HG03196 (cell line): ENCODE data around the gene TWIST2.

Experiments used
- ATAC-seq: cut with Tn5 transposase; IDR thresholded peaks from one replicate; pipeline ENCODE4 v1.9.1; 2021; ENCODE audit not compliant: unreplicated experiment

TWIST2 gene

GRCh38 chr2:238936162-238937052 lies 88.5 kb downstream of the TWIST2 start:
- no peak for ATAC-seq

- ATAC-seq, result no peak
These were observed 90.1 kb downstream of the TWIST2 start for GRCh38 chr2:238938003-238938400.

- no peak for ATAC-seq
These were observed 90.6 kb downstream of the TWIST2 start for GRCh38 chr2:238938401-238939055.

- ATAC-seq, result no peak
These were observed 91.2 kb downstream of the TWIST2 start for GRCh38 chr2:238939074-238939473.

- no peak for ATAC-seq
These were observed 91.9 kb downstream of the TWIST2 start for GRCh38 chr2:238939521-238940403.

- ATAC-seq, result no peak
These were observed 92.9 kb downstream of the TWIST2 start for GRCh38 chr2:238940806-238941205.

- no peak for ATAC-seq
These were observed 93.4 kb downstream of the TWIST2 start for GRCh38 chr2:238941262-238941792.

GRCh38 chr2:238942080-238942725 lies 94.3 kb downstream of the TWIST2 start:
- ATAC-seq, result no peak

GRCh38 chr2:238942726-238943300 lies 94.9 kb downstream of the TWIST2 start:
- no peak for ATAC-seq

- no peak for ATAC-seq
These were observed 95.6 kb downstream of the TWIST2 start for GRCh38 chr2:238943338-238944067.

GRCh38 chr2:238945433-238946150 lies 97.7 kb downstream of the TWIST2 start:
- no peak for ATAC-seq

- no peak for ATAC-seq
These were observed 98.7 kb downstream of the TWIST2 start for GRCh38 chr2:238946318-238947242.

GRCh38 chr2:238947243-238947760 lies 99.4 kb downstream of the TWIST2 start:
- ATAC-seq, result no peak

- ATAC-seq, result no peak
These were observed 100.2 kb downstream of the TWIST2 start for GRCh38 chr2:238947920-238948710.

- no peak for ATAC-seq
These were observed 101.1 kb downstream of the TWIST2 start for GRCh38 chr2:238948765-238949641.
